Measurements from ENCODE around the gene ARHGEF28. TPM values are rescaled to one million over a fixed set of nuclear protein-coding genes. Genes with fewer than 3 reads are reported as not detected.

The ARHGEF28 gene
- total RNA-seq, 1 experiment from 2014 or later: 0.57 TPM

- H3K27me3 ChIP-seq (ENCODE audit: insufficient read depth, low read length): no peaks in the 10 kb centered on the region
- no peak overlapping the region for H3K4me3 Mint-ChIP-seq
Observed at GRCh38 chr5:73962801-73963425, 336.9 kb downstream of the ARHGEF28 start.

More at GRCh38 chr5:73962801-73963425, 336.9 kb downstream of the ARHGEF28 start:
- Mint-ChIP-seq H3K9me3 (no peaks in the 10 kb centered on the region), H3K27ac (no peak overlapping the region), H3K27me3 (ENCODE audit: low read depth) (no peaks in the 10 kb centered on the region; the same call in 1 of the 2 replicates), H3K4me1 (no peaks in the 10 kb centered on the region), H3K36me3 (ENCODE audit: insufficient read depth in 1 of 3, low read depth in 3 of 3) (no peaks in the 10 kb centered on the region)
- Histone ChIP-seq H2BK5ac (ENCODE audit: insufficient read length, low read length) (no peak overlapping the region), H2BK15ac (ENCODE audit: low read depth, low read length) (no peak overlapping the region), H3K9ac (ENCODE audit: extremely low read depth, insufficient read length, low read length) (no peak overlapping the region), H3T11ph (ENCODE audit: low read length) (no peak overlapping the region), H2AK5ac (ENCODE audit: insufficient read length, low read length) (no peak overlapping the region), H3K18ac (ENCODE audit: insufficient read length, low read depth, low read length) (no peak overlapping the region), H3K4me2 (ENCODE audit: insufficient read depth, insufficient read length, low read length) (no peak overlapping the region), H3K56ac (ENCODE audit: insufficient read length, low read depth, low read length) (no peak overlapping the region), H4K91ac (ENCODE audit: insufficient read length, low read depth, low read length) (no peak overlapping the region), H3K23me2 (ENCODE audit: insufficient read length, low read depth, low read length, poor library complexity, severe bottlenecking) (no peaks in the 10 kb centered on the region), H3K27ac (ENCODE audit: insufficient read length, low read depth, low read length) (no peak overlapping the region), H3K9me3 (ENCODE audit: control insufficient read depth, low read depth, low read length) (no peaks in the 10 kb centered on the region), H3K23ac (ENCODE audit: insufficient read length, low read depth, low read length) (no peak overlapping the region), H3K14ac (ENCODE audit: insufficient read depth, low read length) (no peak overlapping the region), H3K79me2 (ENCODE audit: insufficient read depth, low read length) (no peaks in the 10 kb centered on the region), H3K79me1 (ENCODE audit: insufficient read depth, low read depth, low read length, poor library complexity, severe bottlenecking) (no peaks in the 10 kb centered on the region), H2BK20ac (ENCODE audit: low read depth, low read length, poor library complexity, severe bottlenecking) (no peak overlapping the region), H3K4me1 (ENCODE audit: insufficient read depth, low read length) (no peaks in the 10 kb centered on the region), H3K4ac (ENCODE audit: low read depth, low read length) (no peak overlapping the region), H4K20me1 (ENCODE audit: control insufficient read depth, insufficient read depth, insufficient read length) (no peaks in the 10 kb centered on the region), H2BK120ac (ENCODE audit: low read depth, low read length, poor library complexity, severe bottlenecking) (no peak overlapping the region), H2AFZ (ENCODE audit: low read length) (no peak overlapping the region), H4K8ac (replicated peaks; ENCODE audit: insufficient read length, low read depth, low read length) (no peak overlapping the region), H2BK12ac (ENCODE audit: insufficient read length, low read depth, low read length) (no peak overlapping the region), H4K5ac (ENCODE audit: insufficient read length, low read depth, low read length) (no peak overlapping the region)
- no CpG with 5 or more reads among the region's 8 CpGs for WGBS (ENCODE audit: extremely low coverage, insufficient read length, low lambda C conversion rate)
- DNase-seq: no peak
- TF ChIP-seq CTCF (conservative IDR thresholded peaks at IDR 0.05): no peak
